H1 (cell line): ENCODE data around the gene CD300LB.

ENCODE experiments used
- CTCF ChIP-seq, 3 experiments: IDR thresholded peaks; 1 replicate in 2 of 3; 2 replicates in 1 of 3; pipeline versions ENCODE4 v1.5.1 to v1.6.1; 2011; ENCODE audit warnings: low read length in 3 of 3, mild to moderate bottlenecking in 3 of 3, inconsistent platforms in 2 of 3, low read depth in 1 of 3, moderate library complexity in 1 of 3; ENCODE audit not compliant: insufficient read depth in 1 of 3; ENCODE audit errors: control extremely low read depth in 1 of 3
- EP300 ChIP-seq, 2 experiments: IDR thresholded peaks; 1 replicate in 1 of 2; 2 replicates in 1 of 2; pipeline ENCODE4 v1.6.1; 2011 to 2012; ENCODE audit warnings: low read depth in 2 of 2, low read length in 2 of 2, mild to moderate bottlenecking in 2 of 2, borderline replicate concordance in 1 of 2, inconsistent platforms in 1 of 2, moderate library complexity in 1 of 2
- POLR2A ChIP-seq, 2 experiments: IDR thresholded peaks; 1 replicate in 1 of 2; 2 replicates in 1 of 2; pipeline ENCODE4 v1.6.1; 2011; ENCODE audit warnings: low read depth in 2 of 2, low read length in 2 of 2, mild to moderate bottlenecking in 2 of 2; ENCODE audit errors: control extremely low read depth in 1 of 2
- POLR2AphosphoS5 ChIP-seq: IDR thresholded peaks from 2 replicates; pipeline ENCODE4 v1.6.1; 2011; ENCODE audit warnings: low read depth, low read length
- SIN3A ChIP-seq, 2 experiments: IDR thresholded peaks in 1 of 2; conservative IDR thresholded peaks in 1 of 2; 2 replicates each; pipeline ENCODE4 v1.6.1; 2011 to 2012; ENCODE audit warnings: low read length in 2 of 2, improper control_type of control experiment in 1 of 2, low read depth in 1 of 2, mild to moderate bottlenecking in 1 of 2
- SP2 ChIP-seq: IDR thresholded peaks from 2 replicates; pipeline ENCODE4 v1.6.1; 2012; ENCODE audit warnings: mild to moderate bottlenecking, low read length, inconsistent platforms
- TBP ChIP-seq: IDR thresholded peaks from 2 replicates; pipeline ENCODE4 v1.6.1; 2011; ENCODE audit warnings: low read depth, low read length, improper control_type of control experiment

GRCh38 chr17:74481621-74482020 is 49.7 kb downstream of the CD300LB start:
- TF ChIP-seq SIN3A (conservative IDR thresholded peaks at IDR 0.05 in 1 of 2, IDR thresholded peaks at IDR 0.05 in 1 of 2; ENCODE audit: low read depth in 1 of 2, low read length in 2 of 2) (no peak), EP300 (IDR thresholded peaks at IDR 0.05; ENCODE audit: borderline replicate concordance in 1 of 2, low read depth in 2 of 2, low read length in 2 of 2) (no peak), CTCF (IDR thresholded peaks at IDR 0.05; ENCODE audit: control extremely low read depth in 1 of 3, insufficient read depth in 1 of 3, low read depth in 1 of 3, low read length in 3 of 3) (no peak), SP2 (no peak), POLR2AphosphoS5 (no peak), TBP (no peak), POLR2A (IDR thresholded peaks at IDR 0.05; ENCODE audit: control extremely low read depth in 1 of 2, low read depth in 2 of 2, low read length in 2 of 2) (no peak)
